Fibroblast of pulmonary artery (primary cell): ENCODE measurements around the gene URGCP.
A peak's percentile ranks its signal among the peaks of the same experiment; 100 is the strongest.

Experiments used
- DNase-seq: peaks from one replicate; pipeline ENCODE4 v3.0.0-alpha.2; 2010; ENCODE audit warnings: low read depth
- H3K4me3 ChIP-seq: replicated peaks from 2 replicates; pipeline ENCODE4 v1.5.1; 2011; ENCODE audit warnings: low read depth, mild to moderate bottlenecking, control low read depth, low read length, moderate library complexity
- CTCF ChIP-seq: IDR thresholded peaks from 2 replicates; pipeline ENCODE4 v1.5.1; 2011; ENCODE audit warnings: mild to moderate bottlenecking, control low read depth, low read length, inconsistent platforms; ENCODE audit errors: missing control alignments

The URGCP gene

GRCh38 chr7:43869006-43869866 is 37.2 kb downstream of the URGCP start, which contains the start of gene MRPS24:
MRPS24 (minus strand) TSS chr7:43869517; CDS start chr7:43869495, 22 bp downstream.
- peak within 1 kb of the TSS; percentile 79 for H3K4me3 ChIP-seq
- TF ChIP-seq CTCF = no peak

GRCh38 chr7:43868681-43869005 is 37.8 kb downstream of the URGCP start:
- peak overlapping the region; percentile 79 for H3K4me3 ChIP-seq

More at GRCh38 chr7:43869006-43869866, 37.2 kb downstream of the URGCP start, which contains the start of gene MRPS24:
- DNase-seq = peak; percentile 97

GRCh38 chr7:43868181-43868580 is 38.2 kb downstream of the URGCP start:
- DNase-seq = no peak
- no peak for TF ChIP-seq CTCF
- peak overlapping the region; percentile 79 for H3K4me3 ChIP-seq

More at GRCh38 chr7:43868681-43869005, 37.8 kb downstream of the URGCP start:
- DNase-seq = no peak
- no peak for TF ChIP-seq CTCF

GRCh38 chr7:43865277-43865676 is 41.1 kb downstream of the URGCP start:
- H3K4me3 ChIP-seq = no peak overlapping the region
- no peak for TF ChIP-seq CTCF
- DNase-seq = no peak

GRCh38 chr7:43864126-43864525 is 42.3 kb downstream of the URGCP start:
- H3K4me3 ChIP-seq = no peak overlapping the region
- TF ChIP-seq CTCF = no peak
- no peak for DNase-seq

- H3K4me3 ChIP-seq = no peak overlapping the region
- no peak for TF ChIP-seq CTCF
- no peak for DNase-seq
Observed at GRCh38 chr7:43856996-43857395, 49.4 kb downstream of the URGCP start.

- TF ChIP-seq CTCF = no peak
- DNase-seq = no peak
- H3K4me3 ChIP-seq = no peak overlapping the region
Observed at GRCh38 chr7:43856316-43856715, 50.1 kb downstream of the URGCP start.
